ENCODE results near the gene DNAI1.

DNA sequence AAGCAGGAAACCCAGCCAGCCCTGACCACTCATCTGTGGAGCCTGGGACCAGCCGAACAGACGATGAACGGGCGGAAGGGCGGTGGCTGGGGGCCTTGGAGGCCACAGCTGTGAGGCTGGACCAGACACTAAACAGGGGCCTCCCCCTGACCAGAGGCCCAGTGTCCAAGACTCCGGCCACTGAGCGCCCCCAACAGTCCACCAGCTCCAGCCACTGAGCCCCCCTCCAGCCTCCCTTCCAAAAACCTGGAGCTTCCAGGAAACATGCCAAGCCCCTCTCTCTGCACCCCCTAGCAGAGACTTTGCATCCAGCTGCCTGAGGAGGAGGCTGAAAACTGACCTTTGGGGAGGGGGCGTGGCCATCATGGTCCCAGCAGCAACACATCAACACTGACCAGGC lies 107.7 kb downstream of the DNAI1 start:
- TF ChIP-seq EZH2 (IDR thresholded peaks at IDR 0.05; ENCODE audit: insufficient read depth, low read length): no peak
- TF ChIP-seq, protein P1, sequence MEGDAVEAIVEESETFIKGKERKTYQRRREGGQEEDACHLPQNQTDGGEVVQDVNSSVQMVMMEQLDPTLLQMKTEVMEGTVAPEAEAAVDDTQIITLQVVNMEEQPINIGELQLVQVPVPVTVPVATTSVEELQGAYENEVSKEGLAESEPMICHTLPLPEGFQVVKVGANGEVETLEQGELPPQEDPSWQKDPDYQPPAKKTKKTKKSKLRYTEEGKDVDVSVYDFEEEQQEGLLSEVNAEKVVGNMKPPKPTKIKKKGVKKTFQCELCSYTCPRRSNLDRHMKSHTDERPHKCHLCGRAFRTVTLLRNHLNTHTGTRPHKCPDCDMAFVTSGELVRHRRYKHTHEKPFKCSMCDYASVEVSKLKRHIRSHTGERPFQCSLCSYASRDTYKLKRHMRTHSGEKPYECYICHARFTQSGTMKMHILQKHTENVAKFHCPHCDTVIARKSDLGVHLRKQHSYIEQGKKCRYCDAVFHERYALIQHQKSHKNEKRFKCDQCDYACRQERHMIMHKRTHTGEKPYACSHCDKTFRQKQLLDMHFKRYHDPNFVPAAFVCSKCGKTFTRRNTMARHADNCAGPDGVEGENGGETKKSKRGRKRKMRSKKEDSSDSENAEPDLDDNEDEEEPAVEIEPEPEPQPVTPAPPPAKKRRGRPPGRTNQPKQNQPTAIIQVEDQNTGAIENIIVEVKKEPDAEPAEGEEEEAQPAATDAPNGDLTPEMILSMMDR (IDR thresholded peaks at IDR 0.05; ENCODE audit: insufficient read depth, low read depth, low read length): no peak

Measured in astrocyte (in vitro differentiated cells and primary cell).